Duodenal mucosa (tissue), 2 donors: ENCODE data around the gene ITPKC.

Experiments
- H3K27ac ChIP-seq: one replicate; pipeline ENCODE4 v1.7.0; 2013; ENCODE audit warnings: low read depth, low read length
- H3K27me3 ChIP-seq, 2 donors: one replicate each; pipeline ENCODE4 v1.7.0; 2013; ENCODE audit warnings: low read length in 2 of 2, control low read depth in 1 of 2; ENCODE audit not compliant: insufficient read depth in 2 of 2, control insufficient read depth in 1 of 2
- H3K36me3 ChIP-seq, 2 donors: one replicate each; pipeline ENCODE4 v1.7.0; 2013; ENCODE audit warnings: low read length in 2 of 2, control low read depth in 1 of 2; ENCODE audit not compliant: insufficient read depth in 2 of 2, control insufficient read depth in 1 of 2
- H3K4me1 ChIP-seq, 2 donors: one replicate each; pipeline ENCODE4 v1.7.0; 2013; ENCODE audit warnings: low read length in 2 of 2, control low read depth in 1 of 2; ENCODE audit not compliant: insufficient read depth in 2 of 2, control insufficient read depth in 1 of 2
- H3K4me3 ChIP-seq, 2 donors: one replicate each; pipeline ENCODE4 v1.7.0; 2013; ENCODE audit warnings: low read length in 2 of 2, low read depth in 1 of 2
- H3K9ac ChIP-seq, 2 donors: one replicate each; pipeline ENCODE4 v1.7.0; 2013; ENCODE audit warnings: low read length in 2 of 2, low read depth in 1 of 2
- H3K9me3 ChIP-seq, 2 donors: one replicate each; pipeline ENCODE4 v1.7.0; 2013; ENCODE audit warnings: low read length in 2 of 2, control low read depth in 1 of 2; ENCODE audit not compliant: control insufficient read depth in 1 of 2

The ITPKC gene

DNA sequence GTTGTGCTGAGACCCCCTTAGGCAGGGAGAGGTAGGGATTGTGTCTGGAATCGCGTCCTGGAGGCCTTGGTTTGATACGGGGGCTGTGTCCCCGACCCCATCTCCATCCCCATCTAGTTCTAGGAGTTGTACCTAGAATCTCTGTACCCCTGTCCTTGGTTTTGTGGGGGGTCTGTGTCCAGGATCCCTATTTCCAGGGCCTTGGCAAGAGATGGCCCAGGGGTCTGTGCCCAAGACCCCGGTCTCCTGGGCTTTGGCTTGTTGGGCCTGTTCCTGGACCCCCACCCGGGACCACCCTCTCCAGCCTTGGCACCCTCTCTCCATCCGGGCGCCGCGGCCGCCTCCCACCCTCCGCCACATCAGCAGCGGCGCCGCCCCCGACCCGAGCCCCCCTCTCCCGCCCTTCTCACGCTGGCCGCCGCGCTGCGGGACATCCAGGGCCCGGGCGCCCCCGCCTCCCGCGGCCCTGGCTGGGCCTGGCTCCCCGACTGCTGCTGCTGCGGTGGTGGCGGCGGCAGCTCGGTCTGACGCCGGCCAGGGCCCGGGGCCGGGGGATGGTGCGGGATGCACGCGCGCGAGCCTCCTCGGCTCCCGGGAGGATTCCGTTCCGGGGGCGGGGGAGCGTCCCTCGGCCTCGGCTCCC lies 26.7 kb upstream of the ITPKC start, which contains the start of gene NUMBL:
Gene NUMBL, minus strand, starts transcription at position 602 of the 643 bp plus-strand sequence. Its CDS starts 168 bp downstream, at position 434.
- H3K27me3 ChIP-seq: no peaks in the 10 kb centered on the region
- peak within 1 kb of the TSS; percentile 71 to 78 for H3K4me3 ChIP-seq
- peaks cover 0 to 31% of the 10 kb centered on the region in 2 donors for H3K4me1 ChIP-seq
- H3K9me3 ChIP-seq: no peaks in the 10 kb centered on the region
- peak within 1 kb of the TSS; percentile 57 for H3K9ac ChIP-seq
- peak within 1 kb of the TSS; percentile 71 for H3K27ac ChIP-seq
- peaks cover 12 to 28% of the 10 kb centered on the region in 2 donors for H3K36me3 ChIP-seq

DNA sequence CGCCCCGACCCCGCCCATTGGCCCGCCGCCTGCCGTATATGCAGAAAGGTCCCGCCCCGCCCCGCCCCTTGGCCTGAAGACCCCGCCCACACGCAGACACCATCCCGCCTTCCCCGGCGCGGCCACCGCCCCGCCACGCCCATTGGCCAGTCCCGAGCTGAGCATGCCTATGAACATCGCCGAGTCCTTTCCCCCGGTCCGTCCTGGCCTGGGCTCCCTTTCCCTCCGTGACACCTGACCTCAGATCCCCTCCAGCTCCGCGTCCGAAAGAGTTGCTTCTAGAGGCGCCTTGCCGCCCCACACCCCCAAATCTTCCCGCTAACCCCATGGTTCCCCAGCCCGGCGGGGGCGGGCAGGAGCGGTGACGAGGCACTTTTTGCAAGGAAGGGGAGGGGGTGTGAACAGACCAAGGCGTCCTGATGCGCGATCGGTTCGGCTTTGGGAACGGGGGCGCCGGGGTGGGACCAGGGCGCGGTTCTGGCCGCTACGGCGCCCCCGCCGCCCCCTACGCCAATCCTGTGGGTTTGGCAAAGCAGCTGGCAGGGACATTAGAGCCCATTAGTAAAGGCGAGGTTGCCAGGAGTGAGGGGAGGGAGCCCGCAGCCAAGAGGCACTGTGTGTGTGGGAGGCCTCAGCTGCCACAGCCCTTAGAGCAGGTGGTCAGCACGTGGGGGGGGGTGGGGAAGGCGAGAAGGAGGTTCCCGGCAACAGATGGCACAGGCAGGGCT lies 26.1 kb upstream of the ITPKC start:
- Histone ChIP-seq H3K9me3 (no peaks in the 10 kb centered on the region), H3K4me3 (peak overlapping the region; percentile 71 to 78), H3K27ac (peak overlapping the region; percentile 71), H3K4me1 (peaks cover 0 to 31% of the 10 kb centered on the region in 2 donors), H3K27me3 (no peaks in the 10 kb centered on the region), H3K36me3 (peaks cover 6 to 27% of the 10 kb centered on the region in 2 donors), H3K9ac (peak overlapping the region; percentile 57)

DNA sequence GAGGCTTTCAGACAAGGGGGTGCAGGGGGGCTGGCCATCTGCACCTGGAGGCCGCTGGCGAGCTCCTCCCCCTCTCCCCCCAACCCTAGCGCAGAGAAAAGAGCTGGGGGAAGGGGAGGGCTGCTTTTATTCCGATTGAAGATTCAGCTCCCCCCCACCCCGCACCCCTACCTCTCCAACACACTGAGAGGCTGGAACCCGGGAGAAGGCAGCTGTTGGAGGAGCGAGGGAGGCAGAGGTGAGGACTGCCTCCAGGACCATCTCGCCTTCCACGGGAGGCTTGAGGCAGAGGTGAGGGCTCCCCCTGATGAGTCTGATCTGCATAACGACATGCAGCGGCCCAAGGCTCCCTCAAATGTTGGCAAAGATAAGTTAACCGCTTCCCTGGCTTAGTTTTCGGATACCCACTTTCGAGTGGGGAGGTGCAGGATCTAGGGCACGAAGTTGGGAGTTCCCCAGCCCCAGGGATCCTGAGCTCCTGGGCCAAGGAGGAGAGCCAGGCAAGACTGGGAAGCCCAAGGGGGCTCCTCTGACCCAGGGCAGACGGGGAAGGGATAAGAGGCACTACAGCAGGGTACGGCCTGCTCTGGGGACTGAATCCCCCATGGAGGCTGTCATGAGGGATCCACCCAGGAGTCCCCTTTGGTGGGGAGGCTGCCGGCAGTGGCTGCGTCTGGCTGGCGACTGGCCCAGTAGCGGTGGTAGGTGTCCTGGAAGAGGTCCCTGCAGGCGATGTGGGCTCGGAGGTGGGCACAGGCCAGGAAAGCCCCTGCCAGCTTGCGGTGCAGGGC lies 25.3 kb upstream of the ITPKC start:
- H3K27ac ChIP-seq: peak overlapping the region; percentile 71
- peaks cover 7 to 23% of the 10 kb centered on the region in 2 donors for H3K36me3 ChIP-seq
- peak overlapping the region in 1 of 2 donors; percentile 57 for H3K9ac ChIP-seq
- H3K9me3 ChIP-seq: no peaks in the 10 kb centered on the region
- peaks cover 0 to 31% of the 10 kb centered on the region in 2 donors for H3K4me1 ChIP-seq
- H3K27me3 ChIP-seq: no peaks in the 10 kb centered on the region
- peak overlapping the region in 1 of 2 donors; percentile 78 for H3K4me3 ChIP-seq

DNA sequence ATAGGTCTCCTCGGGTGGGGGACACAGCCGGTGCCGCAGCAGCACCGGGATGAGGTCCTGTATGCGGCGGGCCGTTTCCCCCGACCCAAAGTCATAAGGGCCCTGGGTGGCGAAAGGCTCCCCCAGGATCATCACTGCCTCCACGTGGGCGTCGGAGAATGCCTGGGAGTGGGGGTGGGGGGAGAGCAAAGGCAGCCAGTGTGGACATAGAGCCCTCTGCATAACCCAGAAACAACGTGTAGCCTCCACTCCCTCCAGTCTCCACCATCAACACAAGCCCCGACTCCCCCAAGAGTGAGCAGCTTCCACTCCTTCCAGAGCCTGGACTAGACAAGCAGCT lies 24.7 kb upstream of the ITPKC start:
- peaks cover 0 to 31% of the 10 kb centered on the region in 2 donors for H3K4me1 ChIP-seq
- H3K27me3 ChIP-seq: no peaks in the 10 kb centered on the region
- H3K4me3 ChIP-seq: no peak overlapping the region
- H3K27ac ChIP-seq: no peak overlapping the region
- no peak overlapping the region for H3K9ac ChIP-seq
- no peaks in the 10 kb centered on the region for H3K9me3 ChIP-seq
- peaks cover 8 to 22% of the 10 kb centered on the region in 2 donors for H3K36me3 ChIP-seq

DNA sequence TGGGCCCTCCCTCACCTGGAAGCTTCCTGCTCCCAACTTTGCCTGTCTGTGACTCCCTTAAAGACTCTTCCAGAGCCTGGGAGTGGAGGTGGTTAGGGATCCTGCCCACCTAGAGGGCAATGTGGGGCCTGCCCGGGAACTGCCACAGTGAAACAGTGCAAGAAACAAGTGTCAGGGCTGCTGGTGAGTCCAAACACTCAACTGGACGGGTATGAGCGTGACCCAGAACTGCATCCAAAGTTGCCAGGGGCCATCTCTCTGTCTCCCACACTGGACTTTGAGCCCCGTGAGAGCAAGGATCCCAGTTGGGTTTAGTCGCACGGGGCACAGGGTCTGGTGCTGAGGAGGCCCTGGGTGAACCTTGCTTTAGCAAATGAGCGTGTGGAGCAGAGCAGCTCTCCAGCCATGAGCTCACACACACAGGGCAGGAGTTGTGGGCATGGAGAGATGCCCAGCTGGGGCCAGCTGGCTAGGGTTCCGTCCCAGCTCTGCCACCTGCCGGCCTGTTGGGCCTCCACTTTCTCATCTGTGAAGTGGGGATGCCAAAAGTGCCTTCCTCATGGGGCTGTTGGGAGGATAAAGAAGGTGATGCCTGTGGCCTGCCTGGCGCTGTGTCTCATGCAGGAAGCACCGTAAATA lies 23.6 kb upstream of the ITPKC start:
- Histone ChIP-seq H3K4me3 (no peak overlapping the region), H3K27me3 (no peaks in the 10 kb centered on the region), H3K4me1 (peaks cover 0 to 23% of the 10 kb centered on the region in 2 donors), H3K9me3 (no peaks in the 10 kb centered on the region), H3K27ac (no peak overlapping the region), H3K9ac (no peak overlapping the region), H3K36me3 (peaks cover 8 to 22% of the 10 kb centered on the region in 2 donors)

DNA sequence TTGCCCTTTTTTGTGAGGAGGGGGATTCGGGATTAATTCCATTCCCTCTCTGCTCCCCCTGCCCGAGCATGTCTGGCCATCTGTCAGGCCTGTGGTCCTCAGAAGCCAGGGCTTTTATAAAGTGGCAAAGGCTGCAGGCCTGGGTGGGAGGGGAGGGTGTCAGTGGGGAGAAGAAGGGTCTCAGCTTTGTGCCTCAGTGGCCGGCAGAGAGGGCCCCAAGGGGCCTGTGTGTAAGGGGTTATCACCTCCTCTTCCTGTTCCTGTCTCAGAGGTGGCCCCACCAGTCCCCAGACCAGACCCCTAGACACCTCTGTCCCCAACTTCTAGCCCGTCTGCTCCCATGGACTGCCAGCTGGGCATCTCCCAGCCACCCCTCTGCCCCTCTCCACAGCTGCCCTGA lies 23.0 kb upstream of the ITPKC start:
- Histone ChIP-seq H3K4me1 (peaks cover 0 to 17% of the 10 kb centered on the region in 2 donors), H3K4me3 (no peak overlapping the region), H3K9ac (no peak overlapping the region), H3K9me3 (no peaks in the 10 kb centered on the region), H3K27me3 (no peaks in the 10 kb centered on the region), H3K27ac (no peak overlapping the region), H3K36me3 (peaks cover 8 to 22% of the 10 kb centered on the region in 2 donors)

DNA sequence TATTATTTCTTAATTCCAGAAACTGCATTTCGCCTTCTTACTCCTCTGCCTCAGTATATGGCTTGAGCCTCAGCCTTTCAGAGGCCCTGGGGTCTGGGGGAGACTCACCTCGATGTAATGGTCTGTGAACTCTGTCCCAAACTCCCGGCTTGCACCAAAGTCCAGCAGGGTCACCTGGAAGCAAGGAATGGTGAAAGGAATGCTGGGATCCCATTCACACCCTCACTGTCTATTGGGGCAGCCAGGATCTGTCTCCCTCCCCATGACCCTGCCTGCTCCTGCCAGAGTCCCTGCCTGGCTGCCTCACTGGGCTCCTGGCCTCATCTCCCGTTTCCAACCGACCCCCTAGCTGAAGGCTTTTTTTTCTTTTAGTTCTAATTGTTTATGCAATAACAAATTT lies 21.0 kb upstream of the ITPKC start:
- H3K9me3 ChIP-seq: no peaks in the 10 kb centered on the region
- peaks cover 0 to 4% of the 10 kb centered on the region in 2 donors for H3K4me1 ChIP-seq
- H3K9ac ChIP-seq: no peak overlapping the region
- H3K36me3 ChIP-seq: peaks cover 8 to 38% of the 10 kb centered on the region in 2 donors
- H3K27me3 ChIP-seq: no peaks in the 10 kb centered on the region
- no peak overlapping the region for H3K4me3 ChIP-seq
- H3K27ac ChIP-seq: no peak overlapping the region

DNA sequence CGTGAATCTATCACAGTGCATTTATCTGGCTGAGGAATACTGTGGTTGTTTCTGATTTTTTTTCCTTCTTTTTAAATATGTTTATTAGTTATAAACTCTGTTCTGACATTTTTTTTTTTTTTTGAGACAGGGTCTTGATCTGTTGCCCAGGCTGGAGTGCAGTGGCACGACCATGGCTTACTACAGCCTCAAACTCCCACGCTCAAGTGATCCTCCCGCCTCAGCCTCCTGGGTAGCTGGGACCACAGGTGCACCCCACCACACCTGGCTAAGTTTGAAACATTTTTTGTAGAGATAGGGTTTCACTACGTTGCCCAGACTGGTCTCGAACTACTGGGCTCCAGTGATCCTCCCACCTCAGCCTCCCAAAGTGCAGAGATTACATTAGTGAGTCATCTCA lies 19.9 kb upstream of the ITPKC start:
- no peak overlapping the region for H3K4me3 ChIP-seq
- H3K9ac ChIP-seq: no peak overlapping the region
- H3K27me3 ChIP-seq: no peaks in the 10 kb centered on the region
- H3K4me1 ChIP-seq: no peaks in the 10 kb centered on the region
- no peaks in the 10 kb centered on the region for H3K9me3 ChIP-seq
- H3K27ac ChIP-seq: no peak overlapping the region
- H3K36me3 ChIP-seq: peaks cover 10 to 47% of the 10 kb centered on the region in 2 donors

DNA sequence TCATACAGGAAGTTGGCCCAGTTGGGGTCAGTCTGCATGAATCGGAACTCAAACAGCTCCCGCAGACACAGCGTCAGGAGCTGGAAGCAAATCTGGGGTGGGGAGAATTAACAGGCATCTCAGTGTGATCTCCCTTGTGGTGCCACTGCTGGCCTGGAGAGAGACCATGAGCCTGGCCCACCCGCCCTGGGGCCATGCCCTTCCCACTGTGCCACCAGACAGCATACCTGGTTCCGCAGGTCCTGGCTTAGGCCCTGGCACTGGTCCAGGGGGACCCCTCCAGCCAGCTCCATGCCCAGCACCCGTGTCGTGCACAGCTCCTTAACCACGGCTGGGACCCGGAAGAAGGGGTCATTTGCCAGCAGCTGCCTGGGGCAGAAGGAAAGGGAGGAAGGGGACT lies 16.8 kb upstream of the ITPKC start:
- no peak overlapping the region for H3K4me3 ChIP-seq
- peaks cover 21 to 62% of the 10 kb centered on the region in 2 donors for H3K36me3 ChIP-seq
- H3K27ac ChIP-seq: no peak overlapping the region
- H3K27me3 ChIP-seq: no peaks in the 10 kb centered on the region
- no peaks in the 10 kb centered on the region for H3K9me3 ChIP-seq
- no peak overlapping the region for H3K9ac ChIP-seq
- H3K4me1 ChIP-seq: no peaks in the 10 kb centered on the region
